Choroid plexus epithelial cell (primary cell): ENCODE data around the gene MT1A.

Experiments
- DNase-seq: peaks from one replicate; pipeline ENCODE4 v3.0.0-alpha.2; 2010; ENCODE audit warnings: low read depth
- H3K4me3 ChIP-seq: 2 replicates; pipeline ENCODE4 v1.5.1; 2011; ENCODE audit warnings: low read depth, mild to moderate bottlenecking, control low read depth, low read length, moderate library complexity
- TF ChIP-seq, protein P1 (sequence below): conservative IDR thresholded peaks from 2 replicates; pipeline ENCODE4 v1.5.1; 2011; ENCODE audit warnings: low read depth, mild to moderate bottlenecking, control low read depth, inconsistent platforms, low read length, moderate library complexity

MT1A gene

DNA sequence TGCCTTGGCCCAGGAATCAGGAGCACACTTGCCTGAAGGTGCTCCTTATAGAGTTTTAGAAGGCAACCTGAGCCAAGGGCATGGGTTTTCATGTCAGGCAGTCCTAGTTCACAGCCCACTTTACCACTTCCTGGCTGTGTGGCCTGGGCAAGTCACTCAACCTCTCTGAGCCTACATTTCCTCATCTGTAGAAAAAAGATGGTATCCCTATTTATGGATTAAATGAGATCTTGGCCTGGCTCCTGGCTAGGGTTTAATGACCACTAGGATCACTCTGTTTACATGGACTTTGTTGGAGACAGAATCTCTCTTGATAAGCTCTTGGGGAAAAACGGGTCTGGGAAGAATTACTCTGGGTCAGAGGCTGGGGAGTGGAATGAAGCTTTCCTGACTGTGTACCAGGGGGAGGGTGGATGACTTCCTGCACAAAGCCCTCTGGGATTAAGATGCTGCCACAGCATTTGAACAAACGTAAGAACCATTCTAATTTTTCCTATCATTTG lies 27.8 kb upstream of the MT1A start:
- TF ChIP-seq, protein P1, sequence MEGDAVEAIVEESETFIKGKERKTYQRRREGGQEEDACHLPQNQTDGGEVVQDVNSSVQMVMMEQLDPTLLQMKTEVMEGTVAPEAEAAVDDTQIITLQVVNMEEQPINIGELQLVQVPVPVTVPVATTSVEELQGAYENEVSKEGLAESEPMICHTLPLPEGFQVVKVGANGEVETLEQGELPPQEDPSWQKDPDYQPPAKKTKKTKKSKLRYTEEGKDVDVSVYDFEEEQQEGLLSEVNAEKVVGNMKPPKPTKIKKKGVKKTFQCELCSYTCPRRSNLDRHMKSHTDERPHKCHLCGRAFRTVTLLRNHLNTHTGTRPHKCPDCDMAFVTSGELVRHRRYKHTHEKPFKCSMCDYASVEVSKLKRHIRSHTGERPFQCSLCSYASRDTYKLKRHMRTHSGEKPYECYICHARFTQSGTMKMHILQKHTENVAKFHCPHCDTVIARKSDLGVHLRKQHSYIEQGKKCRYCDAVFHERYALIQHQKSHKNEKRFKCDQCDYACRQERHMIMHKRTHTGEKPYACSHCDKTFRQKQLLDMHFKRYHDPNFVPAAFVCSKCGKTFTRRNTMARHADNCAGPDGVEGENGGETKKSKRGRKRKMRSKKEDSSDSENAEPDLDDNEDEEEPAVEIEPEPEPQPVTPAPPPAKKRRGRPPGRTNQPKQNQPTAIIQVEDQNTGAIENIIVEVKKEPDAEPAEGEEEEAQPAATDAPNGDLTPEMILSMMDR, result no peak
- peak overlapping the region; percentile 87 for H3K4me3 ChIP-seq
- peak; percentile 63 for DNase-seq

DNA sequence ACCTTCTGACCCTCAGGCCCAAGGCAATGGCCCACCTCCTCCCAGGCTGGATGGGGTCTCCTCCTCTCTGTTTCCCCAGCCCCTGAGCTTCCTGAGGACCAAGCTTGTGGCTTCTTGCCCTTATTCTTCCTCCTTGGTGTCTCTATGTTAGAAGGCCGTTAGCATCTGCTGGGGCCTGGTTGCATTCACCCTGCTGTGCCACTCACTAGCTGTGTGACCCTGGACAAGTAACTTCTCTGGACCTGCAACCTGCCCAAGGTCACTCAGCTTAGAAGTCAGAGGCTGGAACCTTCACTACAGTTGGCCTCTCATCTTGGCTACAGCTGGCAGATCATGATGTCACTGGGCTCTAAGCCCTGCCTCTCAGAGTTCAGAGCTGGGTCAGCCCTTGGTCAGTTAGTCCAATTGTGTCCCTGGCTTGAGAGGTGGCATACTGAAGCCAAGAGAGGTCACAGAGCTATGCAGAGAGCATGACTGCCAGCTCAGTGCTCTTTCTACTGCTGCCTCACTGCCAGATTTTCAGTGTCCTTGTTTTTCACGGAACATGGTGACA lies 27.1 kb upstream of the MT1A start:
- peak; percentile 52 for DNase-seq
- no peak overlapping the region for H3K4me3 ChIP-seq
- TF ChIP-seq, protein P1, result no peak

DNA sequence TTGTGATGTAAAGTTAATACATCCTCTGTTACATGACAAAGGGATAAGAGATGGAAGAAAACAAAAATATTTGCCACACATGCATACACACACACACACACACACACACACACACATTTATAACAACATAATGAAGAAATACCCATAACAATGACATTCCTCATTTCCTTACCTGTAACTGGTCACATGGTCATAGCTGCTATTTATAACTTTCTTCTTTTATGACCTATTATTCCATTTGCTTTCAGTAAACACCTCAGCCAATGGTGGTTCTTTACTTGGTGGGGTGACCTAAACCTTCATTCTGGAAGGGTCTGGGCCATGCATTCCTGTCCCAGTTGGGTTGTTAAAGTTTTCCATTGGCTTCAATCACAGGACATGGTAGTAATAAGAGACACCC lies 24.8 kb upstream of the MT1A start:
- H3K4me3 ChIP-seq, result no peak overlapping the region
- TF ChIP-seq, protein P1, result no peak
- DNase-seq, result no peak

DNA sequence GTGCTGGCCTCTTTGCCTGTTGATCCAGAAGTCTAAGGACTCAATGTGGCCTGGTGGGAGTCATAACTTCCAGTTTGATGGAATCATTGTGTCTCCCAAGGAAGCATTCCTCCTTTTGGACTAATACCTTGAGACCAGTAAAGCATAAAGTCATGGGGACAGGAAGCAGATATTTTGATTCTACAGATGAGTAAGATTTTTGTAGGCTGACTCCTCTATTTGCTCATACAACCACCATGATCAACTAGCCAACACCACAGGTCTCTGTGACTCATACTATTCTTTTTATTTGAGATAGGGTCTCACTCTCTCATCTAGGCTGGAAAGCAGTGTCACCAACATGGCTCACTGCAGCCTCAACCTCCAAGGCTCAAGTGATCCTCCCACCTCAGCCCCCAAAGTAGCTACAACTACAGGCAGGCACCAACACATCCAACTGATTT lies 23.9 kb upstream of the MT1A start:
- DNase-seq, result peak; percentile 68
- no peak overlapping the region for H3K4me3 ChIP-seq
- TF ChIP-seq, protein P1, result no peak

DNA sequence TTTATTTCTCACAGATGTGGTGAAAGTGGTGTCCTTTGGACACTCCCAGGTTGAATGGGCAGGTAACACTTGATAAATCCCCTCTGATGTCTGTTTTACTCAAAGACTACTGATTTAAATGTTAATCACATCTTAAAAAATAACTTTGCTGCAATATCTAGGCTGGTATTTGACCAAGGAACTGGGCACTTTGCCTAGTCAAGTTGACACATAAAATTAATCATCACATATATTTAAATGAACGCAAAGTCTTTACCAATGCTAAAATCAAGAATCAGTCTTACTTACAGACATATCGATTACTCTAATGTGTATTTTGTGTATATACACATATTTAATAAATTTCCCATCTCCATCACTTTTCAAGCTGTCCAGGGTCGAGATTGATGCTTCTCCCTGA lies 23.1 kb upstream of the MT1A start:
- TF ChIP-seq, protein P1, result no peak

DNA sequence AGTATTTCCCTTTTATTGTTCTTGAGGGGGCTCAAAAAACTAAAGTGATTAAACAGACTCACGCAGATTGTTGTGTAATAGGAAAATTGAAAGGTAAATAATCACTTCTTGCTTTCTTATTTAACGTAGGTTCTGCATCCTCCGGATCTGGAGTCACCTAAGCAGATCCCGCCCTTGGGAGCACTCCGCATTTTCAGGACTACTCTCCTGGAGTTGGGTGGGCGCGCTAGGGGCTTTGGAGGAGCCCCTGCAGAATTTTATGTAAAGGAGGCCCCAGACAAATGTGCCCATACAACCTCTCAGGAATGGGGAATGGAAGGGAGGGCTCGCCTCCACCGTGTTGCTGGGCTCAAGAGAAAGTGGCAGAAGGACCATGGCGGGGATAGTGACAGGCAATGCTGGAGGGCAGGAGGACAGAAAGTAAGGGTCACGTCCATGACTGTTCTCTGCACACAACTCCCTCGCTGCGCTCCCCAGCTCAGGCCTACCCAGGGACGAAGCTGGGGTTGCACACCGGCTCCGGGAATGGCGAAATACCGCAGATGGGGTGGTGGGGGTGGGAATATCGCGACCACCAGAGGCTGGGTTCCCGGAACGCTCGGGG lies 21.8 kb upstream of the MT1A start:
- TF ChIP-seq, protein P1, result no peak
- H3K4me3 ChIP-seq, result peak overlapping the region; percentile 60
- DNase-seq, result no peak

More for the DNA sequence above, 23.1 kb upstream of the MT1A start:
- DNase-seq, result no peak
- no peak overlapping the region for H3K4me3 ChIP-seq
